Measurements from ENCODE around the gene PLEKHA7.

- TF ChIP-seq CTCF (IDR thresholded peaks at IDR 0.05) (no peak), POLR2A (IDR thresholded peaks at IDR 0.05) (no peak)
Measured at GRCh38 chr11:16807306-16807705, 206.9 kb downstream of the PLEKHA7 start.

All from right lobe of liver (tissue), 4 donors.